Neural cell (in vitro differentiated cells): Measurements from ENCODE around the gene USP6. TPM values are rescaled to one million over a fixed set of nuclear protein-coding genes. Genes with fewer than 3 reads are reported as not detected.
"Not testable (repeated sequence)": the region's sequence is repeated elsewhere in the genome, so short reads cannot be mapped to it uniquely, and the experiment has no call there.

Source experiments
- H2AFZ ChIP-seq: fragments of 200-600, 300-800 bp; sonication (generic), shearing (Covaris generic); 2 replicates; pipeline ENCODE4 v1.6.0; 2014; ENCODE audit warnings: low read depth, mild to moderate bottlenecking, antibody characterized with exemption, low read length, moderate library complexity
- H3F3A ChIP-seq: fragments of 200-600 bp; shearing (Covaris generic); 2 replicates; pipeline ENCODE4 v1.6.1; 2016; ENCODE audit warnings: mild to moderate bottlenecking, moderate library complexity, mixed read lengths, antibody characterized with exemption, low read length; ENCODE audit not compliant: insufficient read depth, poor library complexity, severe bottlenecking
- H3K27ac ChIP-seq: fragments of 200-600, 300-800 bp; sonication (generic), shearing (Covaris generic); 2 replicates; pipeline ENCODE4 v1.5.1; 2014; ENCODE audit warnings: mild to moderate bottlenecking, low read length, moderate library complexity
- H3K27me3 ChIP-seq: fragments of 300-800, 200-600 bp; sonication (generic), shearing (Covaris generic); 2 replicates; pipeline ENCODE4 v1.6.0; 2014; ENCODE audit warnings: mild to moderate bottlenecking, low read depth, low read length, moderate library complexity; ENCODE audit not compliant: insufficient read depth
- H3K36me3 ChIP-seq: fragments of 300-800, 200-600 bp; sonication (generic), shearing (Covaris generic); 2 replicates; pipeline ENCODE4 v1.5.1; 2014; ENCODE audit warnings: mild to moderate bottlenecking, antibody characterized with exemption, low read length, moderate library complexity; ENCODE audit not compliant: insufficient read depth
- H3K4me2 ChIP-seq: fragments of 300-800, 200-600 bp; sonication (generic), shearing (Covaris generic); 2 replicates; pipeline ENCODE4 v1.6.0; 2014; ENCODE audit warnings: mild to moderate bottlenecking, low read length
- H3K4me3 ChIP-seq: fragments of 300-800, 200-600 bp; sonication (generic), shearing (Covaris generic); 2 replicates; pipeline ENCODE4 v1.5.1; 2014; ENCODE audit warnings: mild to moderate bottlenecking, low read length, moderate library complexity
- H3K79me2 ChIP-seq: fragments of 200-600 bp; shearing (Covaris generic); replicated peaks from 2 replicates; pipeline ENCODE4 v1.6.0; 2014; ENCODE audit warnings: mild to moderate bottlenecking, low read length, moderate library complexity; ENCODE audit not compliant: insufficient read depth
- H3K9ac ChIP-seq: fragments of 300-800, 200-600 bp; sonication (generic), shearing (Covaris generic); 2 replicates; pipeline ENCODE4 v1.6.1; 2016; ENCODE audit warnings: mild to moderate bottlenecking, low read length, mixed read lengths
- H3K9me2 ChIP-seq: fragments of 200-600 bp; shearing (Covaris generic); 2 replicates; pipeline ENCODE4 v1.6.1; 2016; ENCODE audit warnings: mild to moderate bottlenecking, low read length, mixed read lengths; ENCODE audit not compliant: insufficient read depth
- H3K9me3 ChIP-seq: fragments of 200-600, 300-800 bp; sonication (generic), shearing (Covaris generic); 2 replicates; pipeline ENCODE4 v1.6.1; 2016; ENCODE audit warnings: mild to moderate bottlenecking, mixed run types, low read length, moderate library complexity, mixed read lengths
- H4K20me1 ChIP-seq: fragments of 200-600 bp; shearing (Covaris generic); 2 replicates; pipeline ENCODE4 v1.6.1; 2016; ENCODE audit warnings: mild to moderate bottlenecking, mixed run types; ENCODE audit not compliant: insufficient read depth
- CTCF ChIP-seq: fragments of 450-650 bp; IDR thresholded peaks from 2 replicates; pipeline ENCODE4 v1.5.1; 2014; ENCODE audit warnings: antibody characterized with exemption, mild to moderate bottlenecking, moderate library complexity; ENCODE audit not compliant: poor library complexity, severe bottlenecking
- EP300 ChIP-seq: fragments of 450-650 bp; conservative IDR thresholded peaks from 2 replicates; pipeline ENCODE4 v1.6.1; 2014; ENCODE audit warnings: antibody characterized with exemption, mild to moderate bottlenecking, moderate library complexity; ENCODE audit not compliant: poor library complexity, severe bottlenecking
- EZH2 ChIP-seq: fragments of 200-600, 300-800 bp; shearing (Covaris generic), sonication (generic); IDR thresholded peaks from 2 replicates; pipeline ENCODE4 v1.6.1; 2014; ENCODE audit warnings: antibody characterized with exemption, low read length, borderline replicate concordance, mild to moderate bottlenecking; ENCODE audit not compliant: insufficient read depth, poor library complexity, severe bottlenecking
- MXI1 ChIP-seq: fragments of 450-650 bp; conservative IDR thresholded peaks from 2 replicates; pipeline ENCODE4 v1.6.1; 2014; ENCODE audit warnings: antibody characterized with exemption, mild to moderate bottlenecking; ENCODE audit not compliant: poor library complexity, severe bottlenecking
- POLR2AphosphoS5 ChIP-seq: IDR thresholded peaks from 2 replicates; pipeline ENCODE4 v1.6.1; 2012
- RAD21 ChIP-seq: fragments of 450-650 bp; conservative IDR thresholded peaks from 2 replicates; pipeline ENCODE4 v1.6.1; 2014; ENCODE audit warnings: antibody characterized with exemption, mild to moderate bottlenecking, moderate library complexity
- REST ChIP-seq: IDR thresholded peaks from 2 replicates; pipeline ENCODE4 v1.6.1; 2012; ENCODE audit warnings: borderline replicate concordance
- SMC3 ChIP-seq: fragments of 450-650 bp; conservative IDR thresholded peaks from 2 replicates; pipeline ENCODE4 v1.6.1; 2014; ENCODE audit warnings: antibody characterized with exemption, mild to moderate bottlenecking, moderate library complexity; ENCODE audit not compliant: poor library complexity
- TAF1 ChIP-seq: IDR thresholded peaks from 2 replicates; pipeline ENCODE4 v1.6.1; 2012; ENCODE audit warnings: low read depth
- polyA plus RNA-seq: library from polyadenylated mRNA; depleted of rRNA; stranded (reverse); fragments of >200 nt; gene quantifications from 2 replicates; pipeline ENCODE4 v1.2.3, GENCODE V29; 2014

USP6 gene
- polyA plus RNA-seq, 1 donor from 2014 or later: not detected

- not testable (repeated sequence) for H3F3A ChIP-seq, H3K27me3 ChIP-seq
Measured at GRCh38 chr17:5129770-5130169, 13.9 kb downstream of the USP6 start.

GRCh38 chr17:5130261-5130660 is 14.4 kb downstream of the USP6 start:
- not testable (repeated sequence) for H3K9me3 ChIP-seq, H3K9ac ChIP-seq, H3K36me3 ChIP-seq, H2AFZ ChIP-seq, H3K9me2 ChIP-seq, H4K20me1 ChIP-seq, H3K4me3 ChIP-seq, H3K27me3 ChIP-seq, H3F3A ChIP-seq, H3K4me2 ChIP-seq, H3K79me2 ChIP-seq, H3K27ac ChIP-seq

More at GRCh38 chr17:5129770-5130169, 13.9 kb downstream of the USP6 start:
- H3K4me2 ChIP-seq, H3K9ac ChIP-seq, H3K9me2 ChIP-seq, H3K27ac ChIP-seq, H4K20me1 ChIP-seq, H3K4me3 ChIP-seq, H3K36me3 ChIP-seq, H3K79me2 ChIP-seq, H3K9me3 ChIP-seq, H2AFZ ChIP-seq: not testable (repeated sequence)

GRCh38 chr17:5130687-5131086 is 14.9 kb downstream of the USP6 start:
- H3K9me2 ChIP-seq, H3K27me3 ChIP-seq, H3K27ac ChIP-seq, H3K4me3 ChIP-seq, H3K9ac ChIP-seq, H3K4me2 ChIP-seq, H3K9me3 ChIP-seq, H4K20me1 ChIP-seq, H3K36me3 ChIP-seq, H2AFZ ChIP-seq, H3F3A ChIP-seq, H3K79me2 ChIP-seq: not testable (repeated sequence)

- no peak overlapping the region for H3K4me2 ChIP-seq
- no peak overlapping the region for H3K27ac ChIP-seq
- no peaks in the 10 kb centered on the region for H3K79me2 ChIP-seq
- no peaks in the 10 kb centered on the region for H3K9me2 ChIP-seq
- H3K9me3 ChIP-seq: no peaks in the 10 kb centered on the region
- no peak overlapping the region for H3K9ac ChIP-seq
- H3F3A ChIP-seq: no peaks in the 10 kb centered on the region
- no peaks in the 10 kb centered on the region for H3K36me3 ChIP-seq
- no peak overlapping the region for H2AFZ ChIP-seq
- H3K4me3 ChIP-seq: no peak overlapping the region
- H3K27me3 ChIP-seq: no peaks in the 10 kb centered on the region
- H4K20me1 ChIP-seq: no peaks in the 10 kb centered on the region
- TF ChIP-seq REST (no peak), EZH2 (no peak), MXI1 (no peak), EP300 (no peak), CTCF (no peak), TAF1 (no peak), SMC3 (no peak), RAD21 (no peak), POLR2AphosphoS5 (no peak)
Measured at GRCh38 chr17:5131146-5131715, 15.4 kb downstream of the USP6 start.

- not testable (repeated sequence) for H3K27ac ChIP-seq, H4K20me1 ChIP-seq, H2AFZ ChIP-seq, H3K9ac ChIP-seq, H3K27me3 ChIP-seq, H3K4me2 ChIP-seq, H3K9me2 ChIP-seq, H3K9me3 ChIP-seq, H3K4me3 ChIP-seq, H3K36me3 ChIP-seq, H3F3A ChIP-seq, H3K79me2 ChIP-seq
Measured at GRCh38 chr17:5131799-5132502, 16.1 kb downstream of the USP6 start.
